H1 (cell line): ENCODE results near the gene KCNC3. TPM values are rescaled to one million over a fixed set of nuclear protein-coding genes. Genes with fewer than 3 reads are reported as not detected.

Source experiments
- CBX5 ChIP-seq: fragments of 300-800, 300-1000 bp; sonication (generic); IDR thresholded peaks from 2 replicates; pipeline ENCODE4 v1.7.1; 2016; ENCODE audit warnings: antibody characterized with exemption, low read length, low read depth
- JUN ChIP-seq: IDR thresholded peaks from 2 replicates; pipeline ENCODE4 v1.6.1; 2011; ENCODE audit warnings: low read depth, mild to moderate bottlenecking, improper control_type of control experiment, low read length
- polyA plus RNA-seq, 7 experiments: library from polyadenylated mRNA; depleted of rRNA in 3 of 7; stranded (reverse) in 5 of 7; unstranded in 2 of 7; fragments of >200 nt in 5 of 7; fragments of 200-250 nt in 2 of 7; gene quantifications; 1 replicate in 5 of 7; 2 replicates in 1 of 7; 4 replicates in 1 of 7; pipeline versions ENCODE4 v1.2.1 to v1.2.3, GENCODE V29; 2011 to 2013; ENCODE audit warnings: missing spikeins in 2 of 7, mixed read lengths in 2 of 7
- total RNA-seq: library from RNA; stranded (reverse); fragmentation: NEBNext Ultra II Directional; extraction: Animal tissue kit (Norgen Biotek cat#: 25700); gene quantifications from 2 replicates; pipeline ENCODE4 v1.2.1, GENCODE V29; 2021
- TF ChIP-seq, protein P1 (sequence below): fragments of 300-600 bp; sonication (generic); IDR thresholded peaks from 2 replicates; pipeline ENCODE4 v1.7.1; 2012; ENCODE audit warnings: low read length, moderate library complexity, mild to moderate bottlenecking, inconsistent platforms; ENCODE audit not compliant: insufficient replicate concordance

The KCNC3 gene
- total and polyA plus RNA-seq, 2 of the 8 experiments (the other 6 are each of a cell fraction or from before 2014, with no cell fraction given): 3.9 to 7.2 TPM

DNA sequence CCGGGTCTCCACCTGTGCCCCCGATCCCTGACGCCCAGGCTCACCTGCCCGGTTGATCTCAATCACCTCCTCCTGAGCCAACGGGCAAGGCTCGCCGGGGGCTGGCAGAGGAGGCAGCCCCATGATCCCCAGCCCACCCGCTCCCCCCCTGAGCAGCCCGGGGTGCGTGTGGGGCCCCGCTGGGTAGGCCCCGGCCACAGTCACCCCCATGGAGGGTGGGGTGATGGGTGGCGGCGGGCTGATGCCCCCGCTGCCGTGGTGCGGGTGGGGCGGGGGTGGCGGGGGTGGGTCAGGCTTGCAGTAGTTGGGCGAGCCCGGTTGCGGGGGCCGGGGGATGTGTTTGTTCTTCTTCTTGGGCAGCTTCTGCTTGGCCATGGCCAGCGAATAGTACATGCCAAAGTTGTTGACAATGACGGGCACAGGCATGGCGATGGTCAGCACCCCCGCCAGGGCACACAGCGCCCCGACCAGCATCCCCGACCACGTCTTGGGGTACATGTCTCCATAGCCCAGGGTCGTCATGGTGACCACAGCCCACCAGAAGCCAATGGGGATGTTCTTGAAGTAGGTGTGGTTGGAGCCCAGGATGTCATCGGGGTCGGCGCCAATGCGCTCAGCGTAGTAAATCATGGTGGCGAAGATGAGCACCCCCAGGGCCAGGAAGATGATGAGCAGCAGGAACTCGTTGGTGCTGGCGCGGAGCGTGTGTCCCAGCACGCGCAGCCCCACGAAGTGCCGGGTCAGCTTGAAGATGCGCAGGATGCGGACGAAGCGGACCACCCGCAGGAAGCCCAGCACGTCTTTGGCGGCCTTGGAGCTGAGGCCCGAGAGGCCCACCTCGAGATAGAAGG is 6.0 kb downstream of the KCNC3 start (continued):
- TF ChIP-seq JUN: no peak
- TF ChIP-seq CBX5: no peak
- TF ChIP-seq, protein P1, sequence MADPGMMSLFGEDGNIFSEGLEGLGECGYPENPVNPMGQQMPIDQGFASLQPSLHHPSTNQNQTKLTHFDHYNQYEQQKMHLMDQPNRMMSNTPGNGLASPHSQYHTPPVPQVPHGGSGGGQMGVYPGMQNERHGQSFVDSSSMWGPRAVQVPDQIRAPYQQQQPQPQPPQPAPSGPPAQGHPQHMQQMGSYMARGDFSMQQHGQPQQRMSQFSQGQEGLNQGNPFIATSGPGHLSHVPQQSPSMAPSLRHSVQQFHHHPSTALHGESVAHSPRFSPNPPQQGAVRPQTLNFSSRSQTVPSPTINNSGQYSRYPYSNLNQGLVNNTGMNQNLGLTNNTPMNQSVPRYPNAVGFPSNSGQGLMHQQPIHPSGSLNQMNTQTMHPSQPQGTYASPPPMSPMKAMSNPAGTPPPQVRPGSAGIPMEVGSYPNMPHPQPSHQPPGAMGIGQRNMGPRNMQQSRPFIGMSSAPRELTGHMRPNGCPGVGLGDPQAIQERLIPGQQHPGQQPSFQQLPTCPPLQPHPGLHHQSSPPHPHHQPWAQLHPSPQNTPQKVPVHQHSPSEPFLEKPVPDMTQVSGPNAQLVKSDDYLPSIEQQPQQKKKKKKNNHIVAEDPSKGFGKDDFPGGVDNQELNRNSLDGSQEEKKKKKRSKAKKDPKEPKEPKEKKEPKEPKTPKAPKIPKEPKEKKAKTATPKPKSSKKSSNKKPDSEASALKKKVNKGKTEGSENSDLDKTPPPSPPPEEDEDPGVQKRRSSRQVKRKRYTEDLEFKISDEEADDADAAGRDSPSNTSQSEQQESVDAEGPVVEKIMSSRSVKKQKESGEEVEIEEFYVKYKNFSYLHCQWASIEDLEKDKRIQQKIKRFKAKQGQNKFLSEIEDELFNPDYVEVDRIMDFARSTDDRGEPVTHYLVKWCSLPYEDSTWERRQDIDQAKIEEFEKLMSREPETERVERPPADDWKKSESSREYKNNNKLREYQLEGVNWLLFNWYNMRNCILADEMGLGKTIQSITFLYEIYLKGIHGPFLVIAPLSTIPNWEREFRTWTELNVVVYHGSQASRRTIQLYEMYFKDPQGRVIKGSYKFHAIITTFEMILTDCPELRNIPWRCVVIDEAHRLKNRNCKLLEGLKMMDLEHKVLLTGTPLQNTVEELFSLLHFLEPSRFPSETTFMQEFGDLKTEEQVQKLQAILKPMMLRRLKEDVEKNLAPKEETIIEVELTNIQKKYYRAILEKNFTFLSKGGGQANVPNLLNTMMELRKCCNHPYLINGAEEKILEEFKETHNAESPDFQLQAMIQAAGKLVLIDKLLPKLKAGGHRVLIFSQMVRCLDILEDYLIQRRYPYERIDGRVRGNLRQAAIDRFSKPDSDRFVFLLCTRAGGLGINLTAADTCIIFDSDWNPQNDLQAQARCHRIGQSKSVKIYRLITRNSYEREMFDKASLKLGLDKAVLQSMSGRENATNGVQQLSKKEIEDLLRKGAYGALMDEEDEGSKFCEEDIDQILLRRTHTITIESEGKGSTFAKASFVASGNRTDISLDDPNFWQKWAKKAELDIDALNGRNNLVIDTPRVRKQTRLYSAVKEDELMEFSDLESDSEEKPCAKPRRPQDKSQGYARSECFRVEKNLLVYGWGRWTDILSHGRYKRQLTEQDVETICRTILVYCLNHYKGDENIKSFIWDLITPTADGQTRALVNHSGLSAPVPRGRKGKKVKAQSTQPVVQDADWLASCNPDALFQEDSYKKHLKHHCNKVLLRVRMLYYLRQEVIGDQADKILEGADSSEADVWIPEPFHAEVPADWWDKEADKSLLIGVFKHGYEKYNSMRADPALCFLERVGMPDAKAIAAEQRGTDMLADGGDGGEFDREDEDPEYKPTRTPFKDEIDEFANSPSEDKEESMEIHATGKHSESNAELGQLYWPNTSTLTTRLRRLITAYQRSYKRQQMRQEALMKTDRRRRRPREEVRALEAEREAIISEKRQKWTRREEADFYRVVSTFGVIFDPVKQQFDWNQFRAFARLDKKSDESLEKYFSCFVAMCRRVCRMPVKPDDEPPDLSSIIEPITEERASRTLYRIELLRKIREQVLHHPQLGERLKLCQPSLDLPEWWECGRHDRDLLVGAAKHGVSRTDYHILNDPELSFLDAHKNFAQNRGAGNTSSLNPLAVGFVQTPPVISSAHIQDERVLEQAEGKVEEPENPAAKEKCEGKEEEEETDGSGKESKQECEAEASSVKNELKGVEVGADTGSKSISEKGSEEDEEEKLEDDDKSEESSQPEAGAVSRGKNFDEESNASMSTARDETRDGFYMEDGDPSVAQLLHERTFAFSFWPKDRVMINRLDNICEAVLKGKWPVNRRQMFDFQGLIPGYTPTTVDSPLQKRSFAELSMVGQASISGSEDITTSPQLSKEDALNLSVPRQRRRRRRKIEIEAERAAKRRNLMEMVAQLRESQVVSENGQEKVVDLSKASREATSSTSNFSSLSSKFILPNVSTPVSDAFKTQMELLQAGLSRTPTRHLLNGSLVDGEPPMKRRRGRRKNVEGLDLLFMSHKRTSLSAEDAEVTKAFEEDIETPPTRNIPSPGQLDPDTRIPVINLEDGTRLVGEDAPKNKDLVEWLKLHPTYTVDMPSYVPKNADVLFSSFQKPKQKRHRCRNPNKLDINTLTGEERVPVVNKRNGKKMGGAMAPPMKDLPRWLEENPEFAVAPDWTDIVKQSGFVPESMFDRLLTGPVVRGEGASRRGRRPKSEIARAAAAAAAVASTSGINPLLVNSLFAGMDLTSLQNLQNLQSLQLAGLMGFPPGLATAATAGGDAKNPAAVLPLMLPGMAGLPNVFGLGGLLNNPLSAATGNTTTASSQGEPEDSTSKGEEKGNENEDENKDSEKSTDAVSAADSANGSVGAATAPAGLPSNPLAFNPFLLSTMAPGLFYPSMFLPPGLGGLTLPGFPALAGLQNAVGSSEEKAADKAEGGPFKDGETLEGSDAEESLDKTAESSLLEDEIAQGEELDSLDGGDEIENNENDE: no peak
